SIG-M5 (cell line): ENCODE measurements around the gene C17orf67.

Source experiments
- DNase-seq: peaks from one replicate; lab custom pipeline; 2025; lab: John Stamatoyannopoulos, UW

Gene C17orf67

GRCh38 chr17:56833809-56834379 is at the start of gene C17orf67, which contains the start of gene DGKE:
Gene C17orf67, minus strand, starts transcription at chr17:56833920. Its CDS starts 18,110 bp downstream, at chr17:56815810.
Gene DGKE, plus strand, starts transcription at chr17:56834151. Its CDS starts 645 bp downstream, at chr17:56834796.
- DNase-seq, result peak; percentile 19

GRCh38 chr17:56881685-56882295 is 48.1 kb upstream of the C17orf67 start:
- DNase-seq, result no peak

GRCh38 chr17:56880571-56880970 is 46.9 kb upstream of the C17orf67 start:
- no peak for DNase-seq

- no peak for DNase-seq
Measured at GRCh38 chr17:56880133-56880532, 46.4 kb upstream of the C17orf67 start.

GRCh38 chr17:56879280-56879679 is 45.6 kb upstream of the C17orf67 start:
- no peak for DNase-seq

GRCh38 chr17:56876766-56877179 is 43.1 kb upstream of the C17orf67 start:
- DNase-seq, result no peak

GRCh38 chr17:56870081-56870651 is 36.4 kb upstream of the C17orf67 start:
- no peak for DNase-seq

GRCh38 chr17:56868716-56869115 is 35.0 kb upstream of the C17orf67 start:
- DNase-seq, result no peak

- DNase-seq, result no peak
Measured at GRCh38 chr17:56867948-56868376, 34.2 kb upstream of the C17orf67 start.

GRCh38 chr17:56866496-56866895 is 32.8 kb upstream of the C17orf67 start:
- DNase-seq, result no peak

GRCh38 chr17:56866076-56866475 is 32.4 kb upstream of the C17orf67 start:
- no peak for DNase-seq

GRCh38 chr17:56863974-56864373 is 30.3 kb upstream of the C17orf67 start:
- no peak for DNase-seq

- no peak for DNase-seq
Measured at GRCh38 chr17:56861899-56862298, 28.2 kb upstream of the C17orf67 start.

- DNase-seq, result no peak
Measured at GRCh38 chr17:56851008-56851407, 17.3 kb upstream of the C17orf67 start.

GRCh38 chr17:56850591-56850990 is 16.9 kb upstream of the C17orf67 start:
- no peak for DNase-seq

GRCh38 chr17:56849131-56849530 is 15.4 kb upstream of the C17orf67 start:
- no peak for DNase-seq

- no peak for DNase-seq
Measured at GRCh38 chr17:56847106-56847505, 13.4 kb upstream of the C17orf67 start.

GRCh38 chr17:56845934-56846333 is 12.2 kb upstream of the C17orf67 start:
- DNase-seq, result no peak

- DNase-seq, result no peak
Measured at GRCh38 chr17:56842577-56842976, 8.9 kb upstream of the C17orf67 start.

- DNase-seq, result no peak
Measured at GRCh38 chr17:56838687-56839086, 5.0 kb upstream of the C17orf67 start.

GRCh38 chr17:56835264-56835585 is 1.5 kb upstream of the C17orf67 start:
- DNase-seq, result no peak

- DNase-seq, result no peak
Measured at GRCh38 chr17:56834380-56835263, 902 bp upstream of the C17orf67 start.
